Karpas-422 (cell line): ENCODE data around the gene TENM4. TPM values are rescaled to one million over a fixed set of nuclear protein-coding genes. Genes with fewer than 3 reads are reported as not detected.

Source experiments
- DNase-seq: peaks from one replicate; pipeline ENCODE4 v3.0.0-alpha.2; 2015
- H2AFZ ChIP-seq: fragments of 200-600 bp; sonication (generic); 2 replicates; pipeline ENCODE4 v1.6.1; 2014; ENCODE audit warnings: antibody characterized with exemption, low read length, mixed read lengths
- H3K27ac ChIP-seq: fragments of 200-600 bp; sonication (generic); 2 replicates; pipeline ENCODE4 v1.5.1; 2014; ENCODE audit warnings: mild to moderate bottlenecking, low read length, moderate library complexity
- H3K27me3 ChIP-seq: fragments of 200-600 bp; sonication (generic); 2 replicates; pipeline ENCODE4 v1.6.1; 2014; ENCODE audit warnings: low read length, mixed read lengths
- H3K36me3 ChIP-seq: fragments of 200-600 bp; sonication (generic); 2 replicates; pipeline ENCODE4 v1.6.1; 2014; ENCODE audit warnings: low read length, mixed read lengths; ENCODE audit not compliant: insufficient read depth
- H3K4me1 ChIP-seq: fragments of 200-600 bp; sonication (generic); 2 replicates; pipeline ENCODE4 v1.6.1; 2014; ENCODE audit warnings: mild to moderate bottlenecking, low read length, mixed read lengths
- H3K4me2 ChIP-seq: fragments of 200-600 bp; sonication (generic); 2 replicates; pipeline ENCODE4 v1.6.1; 2014; ENCODE audit warnings: low read length, low read depth, mild to moderate bottlenecking; ENCODE audit not compliant: poor library complexity, severe bottlenecking
- H3K4me3 ChIP-seq: fragments of 200-600 bp; sonication (generic); 2 replicates; pipeline ENCODE4 v1.5.1; 2014; ENCODE audit warnings: mild to moderate bottlenecking, antibody characterized with exemption, low read length, mixed read lengths
- H3K79me2 ChIP-seq: fragments of 200-600 bp; sonication (generic); 2 replicates; pipeline ENCODE4 v1.6.1; 2014; ENCODE audit warnings: mild to moderate bottlenecking, low read length, mixed read lengths
- H3K9ac ChIP-seq: fragments of 200-600 bp; sonication (generic); 2 replicates; pipeline ENCODE4 v1.6.0; 2014; ENCODE audit warnings: low read length
- H3K9me2 ChIP-seq: fragments of 200-600 bp; sonication (generic), shearing (Covaris generic); replicated peaks from 2 replicates; pipeline ENCODE4 v1.6.0; 2014; ENCODE audit warnings: mild to moderate bottlenecking, low read length, moderate library complexity; ENCODE audit not compliant: insufficient read depth
- H3K9me3 ChIP-seq: fragments of 300-700, 200-600 bp; sonication (generic); 2 replicates; pipeline ENCODE4 v1.6.1; 2014; ENCODE audit warnings: low read length, mixed read lengths
- H4K20me1 ChIP-seq: fragments of 200-600 bp; sonication (generic); 2 replicates; pipeline ENCODE4 v1.6.1; 2014; ENCODE audit warnings: mild to moderate bottlenecking, antibody characterized with exemption, low read length, low read depth; ENCODE audit not compliant: insufficient read depth
- total RNA-seq: library from RNA; depleted of rRNA; stranded (reverse); fragments of >200 nt; shearing (Covaris generic); gene quantifications from 2 replicates; pipeline ENCODE4 v1.2.3, GENCODE V29; 2014; ENCODE audit warnings: low replicate concordance

The TENM4 gene
- total RNA-seq, 1 experiment from 2014 or later = not detected

- no peak overlapping the region for H3K27ac ChIP-seq
- no peaks in the 10 kb centered on the region for H3K4me1 ChIP-seq
- H3K79me2 ChIP-seq = no peaks in the 10 kb centered on the region
- no peaks in the 10 kb centered on the region for H3K9me3 ChIP-seq
- no peaks in the 10 kb centered on the region for H3K27me3 ChIP-seq
- H3K9me2 ChIP-seq = no peaks in the 10 kb centered on the region
- H4K20me1 ChIP-seq = no peaks in the 10 kb centered on the region
- H3K9ac ChIP-seq = no peak overlapping the region
- no peak overlapping the region for H3K4me3 ChIP-seq
- no peak for DNase-seq
- H3K36me3 ChIP-seq = no peaks in the 10 kb centered on the region
- no peak overlapping the region for H3K4me2 ChIP-seq
- H2AFZ ChIP-seq = no peak overlapping the region
Observed at GRCh38 chr11:78916759-78917158, 524.1 kb downstream of the TENM4 start.

GRCh38 chr11:78914503-78914902 lies 526.3 kb downstream of the TENM4 start:
- H3K9me3 ChIP-seq = no peaks in the 10 kb centered on the region
- H3K36me3 ChIP-seq = no peaks in the 10 kb centered on the region
- DNase-seq = no peak
- H3K4me3 ChIP-seq = no peak overlapping the region
- H2AFZ ChIP-seq = no peak overlapping the region
- no peaks in the 10 kb centered on the region for H3K9me2 ChIP-seq
- H3K9ac ChIP-seq = no peak overlapping the region
- H3K79me2 ChIP-seq = no peaks in the 10 kb centered on the region
- no peaks in the 10 kb centered on the region for H3K27me3 ChIP-seq
- no peaks in the 10 kb centered on the region for H3K4me1 ChIP-seq
- H3K4me2 ChIP-seq = no peak overlapping the region
- no peak overlapping the region for H3K27ac ChIP-seq
- no peaks in the 10 kb centered on the region for H4K20me1 ChIP-seq

GRCh38 chr11:78912778-78913177 lies 528.1 kb downstream of the TENM4 start:
- no peak overlapping the region for H3K9ac ChIP-seq
- no peak for DNase-seq
- no peaks in the 10 kb centered on the region for H3K27me3 ChIP-seq
- H3K27ac ChIP-seq = no peak overlapping the region
- H3K79me2 ChIP-seq = no peaks in the 10 kb centered on the region
- no peaks in the 10 kb centered on the region for H3K36me3 ChIP-seq
- H3K4me2 ChIP-seq = no peak overlapping the region
- H3K9me3 ChIP-seq = no peaks in the 10 kb centered on the region
- no peaks in the 10 kb centered on the region for H3K9me2 ChIP-seq
- H3K4me3 ChIP-seq = no peak overlapping the region
- no peak overlapping the region for H2AFZ ChIP-seq
- H4K20me1 ChIP-seq = no peaks in the 10 kb centered on the region
- no peaks in the 10 kb centered on the region for H3K4me1 ChIP-seq

GRCh38 chr11:78910322-78910721 lies 530.5 kb downstream of the TENM4 start:
- H3K9me3 ChIP-seq = no peaks in the 10 kb centered on the region
- no peak overlapping the region for H3K27ac ChIP-seq
- H3K9ac ChIP-seq = no peak overlapping the region
- H4K20me1 ChIP-seq = no peaks in the 10 kb centered on the region
- H3K27me3 ChIP-seq = no peaks in the 10 kb centered on the region
- H3K4me1 ChIP-seq = no peaks in the 10 kb centered on the region
- DNase-seq = no peak
- no peak overlapping the region for H3K4me3 ChIP-seq
- H3K9me2 ChIP-seq = no peaks in the 10 kb centered on the region
- H3K4me2 ChIP-seq = no peak overlapping the region
- no peak overlapping the region for H2AFZ ChIP-seq
- no peaks in the 10 kb centered on the region for H3K36me3 ChIP-seq
- no peaks in the 10 kb centered on the region for H3K79me2 ChIP-seq

GRCh38 chr11:78909386-78909785 lies 531.4 kb downstream of the TENM4 start:
- Histone ChIP-seq H3K27ac (no peak overlapping the region), H3K4me3 (no peak overlapping the region), H3K79me2 (no peaks in the 10 kb centered on the region), H3K4me2 (no peak overlapping the region), H3K36me3 (no peaks in the 10 kb centered on the region), H3K9me3 (no peaks in the 10 kb centered on the region), H3K9me2 (no peaks in the 10 kb centered on the region), H2AFZ (no peak overlapping the region), H3K4me1 (no peaks in the 10 kb centered on the region), H4K20me1 (no peaks in the 10 kb centered on the region), H3K27me3 (no peaks in the 10 kb centered on the region), H3K9ac (no peak overlapping the region)
- no peak for DNase-seq

GRCh38 chr11:78907636-78908035 lies 533.2 kb downstream of the TENM4 start:
- H2AFZ ChIP-seq = no peak overlapping the region
- no peak overlapping the region for H3K4me2 ChIP-seq
- no peaks in the 10 kb centered on the region for H3K9me3 ChIP-seq
- H3K27me3 ChIP-seq = no peaks in the 10 kb centered on the region
- H3K9ac ChIP-seq = no peak overlapping the region
- H3K79me2 ChIP-seq = no peaks in the 10 kb centered on the region
- no peak overlapping the region for H3K27ac ChIP-seq
- DNase-seq = no peak
- H3K9me2 ChIP-seq = no peaks in the 10 kb centered on the region
- H3K36me3 ChIP-seq = no peaks in the 10 kb centered on the region
- H3K4me3 ChIP-seq = no peak overlapping the region
- H3K4me1 ChIP-seq = no peaks in the 10 kb centered on the region
- H4K20me1 ChIP-seq = no peaks in the 10 kb centered on the region

GRCh38 chr11:78906566-78906965 lies 534.3 kb downstream of the TENM4 start:
- Histone ChIP-seq H3K9me2 (no peaks in the 10 kb centered on the region), H2AFZ (no peak overlapping the region), H3K4me1 (no peaks in the 10 kb centered on the region), H3K9ac (no peak overlapping the region), H3K9me3 (no peaks in the 10 kb centered on the region), H4K20me1 (no peaks in the 10 kb centered on the region), H3K4me3 (no peak overlapping the region), H3K79me2 (no peaks in the 10 kb centered on the region), H3K36me3 (no peaks in the 10 kb centered on the region), H3K27me3 (no peaks in the 10 kb centered on the region), H3K4me2 (no peak overlapping the region), H3K27ac (no peak overlapping the region)
- DNase-seq = no peak

- H3K9ac ChIP-seq = no peak overlapping the region
Observed at GRCh38 chr11:78905756-78906155, 535.1 kb downstream of the TENM4 start.

More at GRCh38 chr11:78905756-78906155, 535.1 kb downstream of the TENM4 start:
- H3K27ac ChIP-seq = no peak overlapping the region
- no peaks in the 10 kb centered on the region for H3K9me2 ChIP-seq
- no peak overlapping the region for H2AFZ ChIP-seq
- no peaks in the 10 kb centered on the region for H3K36me3 ChIP-seq
- no peaks in the 10 kb centered on the region for H3K27me3 ChIP-seq
- DNase-seq = no peak
- no peaks in the 10 kb centered on the region for H4K20me1 ChIP-seq
- no peaks in the 10 kb centered on the region for H3K4me1 ChIP-seq
- no peaks in the 10 kb centered on the region for H3K9me3 ChIP-seq
- H3K4me2 ChIP-seq = no peak overlapping the region
- H3K4me3 ChIP-seq = no peak overlapping the region
- no peaks in the 10 kb centered on the region for H3K79me2 ChIP-seq
